Measurements from ENCODE around the gene POU2AF1.

POU2AF1 gene

DNA sequence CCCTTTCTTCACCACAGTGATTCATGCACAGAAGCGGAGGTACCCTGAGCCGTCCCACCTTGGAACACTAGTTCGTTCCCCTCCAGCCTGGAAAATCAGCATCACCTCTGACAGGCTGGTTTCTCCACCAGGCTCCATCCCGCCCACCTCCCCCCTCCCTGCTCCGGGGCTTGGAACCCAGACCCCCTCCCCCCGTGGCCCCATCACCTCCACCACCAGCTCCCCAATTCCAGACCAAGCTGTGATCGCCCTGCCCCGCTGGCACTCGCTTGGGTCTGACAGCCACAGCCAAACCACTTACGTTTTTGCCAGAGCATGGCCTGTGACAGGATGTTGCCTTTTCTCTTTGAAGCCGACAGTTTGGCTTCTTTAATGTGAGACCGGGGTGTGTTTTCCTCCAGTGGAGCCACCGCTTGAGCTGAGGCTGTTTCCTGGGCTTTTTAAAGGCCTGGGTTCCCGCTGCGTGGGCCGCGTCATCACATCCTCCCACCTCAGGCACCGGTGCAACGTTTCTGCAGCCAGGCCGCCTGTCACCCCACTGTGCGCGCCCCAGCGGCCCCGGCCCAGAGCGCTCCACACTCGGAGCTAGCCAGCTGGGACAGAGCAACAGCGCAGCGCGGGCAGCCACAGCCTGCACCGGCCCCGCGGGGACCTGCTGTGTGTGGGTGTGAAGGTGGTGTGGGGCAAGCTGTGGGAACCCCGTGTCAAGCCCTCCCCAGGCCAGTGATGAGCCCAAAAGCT lies at the start of gene POU2AF1:
TSS of gene POU2AF1 (minus strand) at position 415 of the 741 bp plus-strand sequence. CDS start at position 317, 98 bp downstream.
- DNase-seq (ENCODE audit: low read depth in 1 of 2, low spot score in 1 of 2): no peak
- no peak for TF ChIP-seq JUND (IDR thresholded peaks at IDR 0.05; ENCODE audit: low read depth)
- in situ Hi-C loops (cut with HindIII; ENCODE audit: low pct_unique_long_range_greater_than_20kb, low sequenced_read_pairs): no loop called here

DNA sequence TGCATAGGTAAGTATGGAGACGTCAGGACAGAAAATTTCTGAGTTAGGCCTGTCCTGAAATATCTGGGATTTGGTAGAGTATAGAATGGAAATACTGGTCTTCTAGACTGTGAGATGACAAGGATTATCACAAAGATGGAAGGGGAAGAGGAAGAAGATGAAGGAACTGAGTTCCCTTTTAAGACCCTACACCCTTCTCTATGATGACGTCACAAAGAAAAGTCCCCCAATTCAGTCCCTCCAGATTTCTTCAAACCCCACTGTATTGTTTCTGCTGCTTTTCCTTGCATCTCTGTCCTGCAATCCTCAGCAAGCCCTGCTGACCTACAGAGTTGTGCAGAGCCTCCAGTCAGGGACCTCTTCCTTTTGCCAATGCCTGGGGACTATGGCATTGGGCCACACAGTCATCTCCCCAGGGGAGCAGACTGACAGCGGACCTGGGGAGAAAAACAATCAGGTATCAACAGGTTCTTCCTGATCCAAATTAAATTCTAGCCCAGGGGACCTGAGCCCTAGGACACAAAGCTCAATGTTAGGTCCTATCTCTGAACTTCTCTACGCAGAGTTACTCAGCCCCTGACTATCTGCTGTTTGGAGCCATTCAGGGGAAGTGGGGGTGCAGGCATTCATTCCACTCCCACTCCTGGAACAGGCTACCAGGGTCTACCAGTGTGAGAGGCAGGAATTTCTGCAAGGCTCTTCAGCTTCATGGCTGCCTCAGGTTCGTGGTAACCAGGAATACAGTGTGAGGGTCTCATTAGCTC lies 49.2 kb upstream of the POU2AF1 start:
- peak in 1 of 2 experiments; percentile 39 for DNase-seq (ENCODE audit: low read depth in 1 of 2, low spot score in 1 of 2)
- TF ChIP-seq JUND (IDR thresholded peaks at IDR 0.05; ENCODE audit: low read depth): no peak
- in situ Hi-C loops (cut with HindIII; ENCODE audit: low pct_unique_long_range_greater_than_20kb, low sequenced_read_pairs): loop anchor here (25.0 kb wide), 2 partner anchors 141 to 966 kb away; partner anchors contain the start of gene POU2AF3

DNA sequence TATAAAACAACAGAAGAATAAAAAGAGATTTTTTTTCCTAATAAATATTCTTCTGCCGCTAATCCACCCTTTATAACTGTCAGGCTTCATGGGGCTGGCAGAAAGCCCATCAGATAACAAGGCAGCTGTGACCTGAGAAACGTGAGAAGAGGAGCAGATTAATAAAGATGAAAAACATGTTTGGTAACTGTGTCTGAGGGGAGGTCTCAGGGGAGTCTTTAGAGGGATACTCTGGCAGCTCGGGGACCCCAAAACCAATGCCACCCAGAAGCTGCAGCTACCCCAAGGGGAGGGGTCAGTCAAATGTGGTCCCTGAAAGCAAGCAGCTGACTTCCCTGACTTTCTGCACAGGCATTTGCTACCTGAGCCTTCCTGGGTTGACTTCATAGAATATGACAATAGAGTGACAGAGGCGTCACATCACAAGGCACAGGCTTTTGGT lies 48.4 kb upstream of the POU2AF1 start:
- in situ Hi-C loops (cut with HindIII; ENCODE audit: low pct_unique_long_range_greater_than_20kb, low sequenced_read_pairs): loop anchor here (25.0 kb wide), 2 partner anchors 140 to 965 kb away; partner anchors contain the start of gene POU2AF3
- TF ChIP-seq JUND (IDR thresholded peaks at IDR 0.05; ENCODE audit: low read depth): no peak
- DNase-seq (ENCODE audit: low read depth in 1 of 2, low spot score in 1 of 2): peak in 1 of 2 experiments; percentile 69

- TF ChIP-seq JUND (IDR thresholded peaks at IDR 0.05; ENCODE audit: low read depth): no peak
- in situ Hi-C loops (cut with HindIII; ENCODE audit: low pct_unique_long_range_greater_than_20kb, low sequenced_read_pairs): loop anchor here (25.0 kb wide), 2 partner anchors 139 to 964 kb away; partner anchors contain the start of gene POU2AF3
- DNase-seq (ENCODE audit: low read depth in 1 of 2, low spot score in 1 of 2): peak in 1 of 2 experiments; percentile 77
Measured at GRCh38 chr11:111426617-111427016, 47.5 kb upstream of the POU2AF1 start.

DNA sequence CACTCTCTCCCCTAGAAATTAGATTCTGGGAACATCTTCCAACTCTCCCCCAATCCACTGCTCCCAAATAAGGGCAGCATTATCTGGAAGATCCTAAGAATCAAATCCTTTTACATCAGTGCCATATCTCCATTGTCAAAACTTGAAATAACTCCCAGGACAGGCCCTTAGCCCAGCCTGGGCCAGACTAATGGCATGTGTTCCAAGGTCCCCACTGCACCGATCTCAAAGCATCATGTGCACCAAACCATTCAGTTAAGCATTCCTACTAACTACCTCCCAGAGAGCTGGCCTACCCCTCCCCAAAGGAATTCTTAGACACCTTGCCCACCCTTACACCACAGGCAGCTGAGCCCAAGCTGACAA lies 44.2 kb upstream of the POU2AF1 start:
- DNase-seq (ENCODE audit: low read depth in 1 of 2, low spot score in 1 of 2): no peak
- no peak for TF ChIP-seq JUND (IDR thresholded peaks at IDR 0.05; ENCODE audit: low read depth)
- in situ Hi-C loops (cut with HindIII; ENCODE audit: low pct_unique_long_range_greater_than_20kb, low sequenced_read_pairs): no loop called here

DNA sequence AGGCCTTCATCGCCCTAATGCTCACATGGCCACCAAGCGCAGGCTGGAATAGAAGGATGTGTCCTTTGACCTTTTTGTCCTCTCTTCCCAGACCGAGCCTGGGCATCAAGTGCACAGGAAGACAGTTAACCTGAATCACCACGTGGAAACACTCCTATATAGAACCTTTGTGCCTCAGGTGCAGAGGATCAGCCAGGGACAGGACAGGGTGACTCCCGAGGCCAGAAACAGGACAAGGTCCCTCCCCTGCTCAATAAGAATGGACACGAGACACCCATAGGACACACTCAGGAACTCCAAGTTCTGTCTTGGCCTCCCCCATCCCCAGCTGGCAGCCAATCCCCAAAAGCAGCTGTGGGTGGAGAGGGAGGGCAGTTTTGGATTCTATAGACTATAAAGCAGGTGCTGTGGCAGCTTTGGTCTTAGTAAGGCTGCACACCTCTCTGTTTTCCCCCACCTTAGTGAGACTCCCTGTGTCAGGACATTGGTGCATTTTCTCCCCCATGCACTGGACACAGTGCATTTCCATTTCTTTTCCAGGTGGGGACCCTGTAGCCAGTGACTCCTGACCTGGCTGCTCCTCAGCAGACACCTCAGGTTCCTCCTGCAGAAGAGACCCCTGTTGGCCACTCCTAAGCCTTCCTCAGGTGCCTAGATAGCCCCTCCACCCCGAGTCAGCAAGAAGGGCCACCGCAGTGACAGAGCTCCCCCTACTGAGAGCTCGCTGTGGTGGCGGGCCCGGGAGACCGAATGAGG lies 43.6 kb upstream of the POU2AF1 start:
- TF ChIP-seq JUND (IDR thresholded peaks at IDR 0.05; ENCODE audit: low read depth): no peak
- DNase-seq (ENCODE audit: low read depth in 1 of 2, low spot score in 1 of 2): peak in 1 of 2 experiments; percentile 82
- in situ Hi-C loops (cut with HindIII; ENCODE audit: low pct_unique_long_range_greater_than_20kb, low sequenced_read_pairs): no loop called here

- in situ Hi-C loops (cut with HindIII; ENCODE audit: low pct_unique_long_range_greater_than_20kb, low sequenced_read_pairs): no loop called here
- DNase-seq (ENCODE audit: low read depth in 1 of 2, low spot score in 1 of 2): no peak
- no peak for TF ChIP-seq JUND (IDR thresholded peaks at IDR 0.05; ENCODE audit: low read depth)
Measured at GRCh38 chr11:111421251-111421650, 42.2 kb upstream of the POU2AF1 start.

GRCh38 chr11:111419641-111420327 lies 40.7 kb upstream of the POU2AF1 start:
- in situ Hi-C loops (cut with HindIII; ENCODE audit: low pct_unique_long_range_greater_than_20kb, low sequenced_read_pairs): no loop called here
- no peak for TF ChIP-seq JUND (IDR thresholded peaks at IDR 0.05; ENCODE audit: low read depth)
- no peak for DNase-seq (ENCODE audit: low read depth in 1 of 2, low spot score in 1 of 2)

DNA sequence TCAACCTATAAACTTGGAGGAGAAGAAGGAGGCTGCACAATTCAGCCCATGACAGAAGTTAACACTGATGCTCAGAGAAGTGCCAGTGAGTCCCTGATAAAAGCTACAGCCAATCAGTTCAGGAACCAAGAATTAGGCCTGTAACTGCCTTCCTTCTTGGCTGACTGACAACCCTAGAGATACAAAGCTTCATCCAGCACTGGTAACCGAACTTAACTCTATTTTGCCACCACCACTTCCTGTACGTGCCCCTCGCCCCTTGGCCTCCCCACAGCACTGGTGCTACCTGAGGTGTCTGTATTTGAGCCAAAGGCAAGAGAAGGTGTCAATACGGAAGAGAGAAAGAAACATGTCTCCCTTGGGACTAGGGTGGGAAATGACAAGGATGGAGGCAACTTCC lies 40.1 kb upstream of the POU2AF1 start:
- DNase-seq (ENCODE audit: low read depth in 1 of 2, low spot score in 1 of 2): no peak
- TF ChIP-seq JUND (IDR thresholded peaks at IDR 0.05; ENCODE audit: low read depth): no peak
- in situ Hi-C loops (cut with HindIII; ENCODE audit: low pct_unique_long_range_greater_than_20kb, low sequenced_read_pairs): no loop called here

GRCh38 chr11:111418436-111418787 lies 39.3 kb upstream of the POU2AF1 start:
- in situ Hi-C loops (cut with HindIII; ENCODE audit: low pct_unique_long_range_greater_than_20kb, low sequenced_read_pairs): no loop called here
- DNase-seq (ENCODE audit: low read depth in 1 of 2, low spot score in 1 of 2): no peak
- no peak for TF ChIP-seq JUND (IDR thresholded peaks at IDR 0.05; ENCODE audit: low read depth)

- TF ChIP-seq JUND (IDR thresholded peaks at IDR 0.05; ENCODE audit: low read depth): no peak
- in situ Hi-C loops (cut with HindIII; ENCODE audit: low pct_unique_long_range_greater_than_20kb, low sequenced_read_pairs): no loop called here
- DNase-seq (ENCODE audit: low read depth in 1 of 2, low spot score in 1 of 2): no peak
Measured at GRCh38 chr11:111417766-111418435, 38.8 kb upstream of the POU2AF1 start.

Data from T47D (cell line).